Measurements from ENCODE around the gene ACTG1. TPM values are rescaled to one million over a fixed set of nuclear protein-coding genes. Genes with fewer than 3 reads are reported as not detected.

The ACTG1 gene
- total and polyA plus RNA-seq, 2 of the 13 experiments (the other 11 are each of a cell fraction or from before 2014, with no cell fraction given) = 973 to 1,138 TPM

DNA sequence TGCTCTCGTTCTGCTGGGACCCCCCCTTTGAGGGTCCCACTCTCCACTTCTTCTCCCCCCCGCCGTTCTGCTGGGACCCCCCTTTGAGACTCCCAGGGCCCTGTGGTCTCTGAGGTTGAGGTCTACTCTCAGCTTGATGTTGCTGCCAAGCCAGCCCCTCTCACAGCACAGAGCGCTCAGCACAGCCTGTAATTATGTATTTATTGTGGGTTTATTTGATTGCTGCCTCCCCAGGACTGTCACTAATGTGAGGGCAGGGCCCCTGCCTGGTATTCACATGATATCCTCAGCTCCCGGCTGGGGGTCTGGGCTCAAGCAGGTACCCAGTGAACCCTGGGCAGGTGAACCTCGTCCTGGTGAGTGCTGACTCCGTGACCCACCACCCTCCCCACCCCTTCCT, 35.4 kb downstream of the ACTG1 start:
- ATAC-seq (no peak), DNase-seq (ENCODE audit: low spot score) (no peak), FAIRE-seq (no peak)
- Histone ChIP-seq H4K20me1 (ENCODE audit: insufficient read depth, low read length) (no peaks in the 10 kb centered on the region), H2AFZ (ENCODE audit: low read length) (no peak overlapping the region), H3K4me2 (ENCODE audit: low read depth, low read length) (no peak overlapping the region), H3K4me3 (replicated peaks in 1 of 3; ENCODE audit: insufficient read depth in 1 of 3, low read depth in 2 of 3, low read length in 3 of 3) (no peak overlapping the region), H3K27me3 (ENCODE audit: control insufficient read depth in 1 of 2, insufficient read depth in 2 of 2, low read length in 2 of 2) (peaks cover 23 to 78% of the 10 kb centered on the region in 2 experiments; a peak in 4 of 5 replicates), H3K9ac (ENCODE audit: insufficient read depth, low read depth, low read length) (no peak overlapping the region), H3K79me2 (ENCODE audit: insufficient read depth, low read length) (no peaks in the 10 kb centered on the region), H3K27ac (ENCODE audit: extremely low read length, insufficient read depth, low read length) (no peak overlapping the region), H3K9me3 (ENCODE audit: low read length) (no peaks in the 10 kb centered on the region), H3K36me3 (replicated peaks in 1 of 2; ENCODE audit: control insufficient read depth in 1 of 2, insufficient read depth in 2 of 2, low read length in 2 of 2) (no peaks in the 10 kb centered on the region), H3K4me1 (ENCODE audit: insufficient read depth, low read length) (peaks cover 12% of the 10 kb centered on the region)
- in situ Hi-C loops (cut with HindIII; ENCODE audit: extremely low pct_ligation_motif_present, low pct_unique_long_range_greater_than_20kb) = no loop called here
- ChIA-PET CTCF (ENCODE audit: low intra/inter-chr PET ratio, low total read pairs) (no interaction called here), POLR2A (no interaction called here)
- BruUV-seq (replicated peaks) = no TSS peak
- WGBS (ENCODE audit: low lambda C conversion rate) = 21% methylated on average over 6 of the region's 7 CpGs
- intact Hi-C loops (cut with micrococcal nuclease; ENCODE audit: unreplicated experiment) = no loop called here
- TF ChIP-seq CBFB (CRISPR knock-in tag; IDR thresholded peaks at IDR 0.05) = no peak
- TF ChIP-seq PCBP2 (optimal IDR thresholded peaks at IDR 0.05; ENCODE audit: low read depth, low read length, poor library complexity, severe bottlenecking) = no peak
- TF ChIP-seq MEF2D (CRISPR knock-in tag; IDR thresholded peaks at IDR 0.05) = no peak
- no peak for TF ChIP-seq SNAPC2 (CRISPR knock-in tag; IDR thresholded peaks at IDR 0.05)
- no peak for TF ChIP-seq CBX5 (CRISPR knock-in tag; IDR thresholded peaks at IDR 0.05; ENCODE audit: borderline replicate concordance)
- TF ChIP-seq ZNF670 (CRISPR knock-in tag; IDR thresholded peaks at IDR 0.05; ENCODE audit: borderline replicate concordance) = no peak
- TF ChIP-seq, protein P1, sequence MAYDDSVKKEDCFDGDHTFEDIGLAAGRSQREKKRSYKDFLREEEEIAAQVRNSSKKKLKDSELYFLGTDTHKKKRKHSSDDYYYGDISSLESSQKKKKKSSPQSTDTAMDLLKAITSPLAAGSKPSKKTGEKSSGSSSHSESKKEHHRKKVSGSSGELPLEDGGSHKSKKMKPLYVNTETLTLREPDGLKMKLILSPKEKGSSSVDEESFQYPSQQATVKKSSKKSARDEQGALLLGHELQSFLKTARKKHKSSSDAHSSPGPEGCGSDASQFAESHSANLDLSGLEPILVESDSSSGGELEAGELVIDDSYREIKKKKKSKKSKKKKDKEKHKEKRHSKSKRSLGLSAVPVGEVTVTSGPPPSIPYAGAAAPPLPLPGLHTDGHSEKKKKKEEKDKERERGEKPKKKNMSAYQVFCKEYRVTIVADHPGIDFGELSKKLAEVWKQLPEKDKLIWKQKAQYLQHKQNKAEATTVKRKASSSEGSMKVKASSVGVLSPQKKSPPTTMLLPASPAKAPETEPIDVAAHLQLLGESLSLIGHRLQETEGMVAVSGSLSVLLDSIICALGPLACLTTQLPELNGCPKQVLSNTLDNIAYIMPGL (CRISPR knock-in tag; IDR thresholded peaks at IDR 0.05; ENCODE audit: borderline replicate concordance in 1 of 2, low read depth in 1 of 2) = no peak
- TF ChIP-seq, protein P2, sequence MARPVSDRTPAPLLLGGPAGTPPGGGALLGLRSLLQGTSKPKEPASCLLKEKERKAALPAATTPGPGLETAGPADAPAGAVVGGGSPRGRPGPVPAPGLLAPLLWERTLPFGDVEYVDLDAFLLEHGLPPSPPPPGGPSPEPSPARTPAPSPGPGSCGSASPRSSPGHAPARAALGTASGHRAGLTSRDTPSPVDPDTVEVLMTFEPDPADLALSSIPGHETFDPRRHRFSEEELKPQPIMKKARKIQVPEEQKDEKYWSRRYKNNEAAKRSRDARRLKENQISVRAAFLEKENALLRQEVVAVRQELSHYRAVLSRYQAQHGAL (CRISPR knock-in tag; IDR thresholded peaks at IDR 0.05; ENCODE audit: not compliant biosample characterization) = no peak
- no peak for TF ChIP-seq ZEB1 (IDR thresholded peaks at IDR 0.05; ENCODE audit: insufficient replicate concordance, low read depth)
- TF ChIP-seq FOXP1 (IDR thresholded peaks at IDR 0.05) = no peak
- TF ChIP-seq FOXP1 (CRISPR knock-in tag; IDR thresholded peaks at IDR 0.05) = no peak
- TF ChIP-seq HNRNPL (IDR thresholded peaks at IDR 0.05; ENCODE audit: low read depth, low read length) = no peak
- TF ChIP-seq, protein P3, sequence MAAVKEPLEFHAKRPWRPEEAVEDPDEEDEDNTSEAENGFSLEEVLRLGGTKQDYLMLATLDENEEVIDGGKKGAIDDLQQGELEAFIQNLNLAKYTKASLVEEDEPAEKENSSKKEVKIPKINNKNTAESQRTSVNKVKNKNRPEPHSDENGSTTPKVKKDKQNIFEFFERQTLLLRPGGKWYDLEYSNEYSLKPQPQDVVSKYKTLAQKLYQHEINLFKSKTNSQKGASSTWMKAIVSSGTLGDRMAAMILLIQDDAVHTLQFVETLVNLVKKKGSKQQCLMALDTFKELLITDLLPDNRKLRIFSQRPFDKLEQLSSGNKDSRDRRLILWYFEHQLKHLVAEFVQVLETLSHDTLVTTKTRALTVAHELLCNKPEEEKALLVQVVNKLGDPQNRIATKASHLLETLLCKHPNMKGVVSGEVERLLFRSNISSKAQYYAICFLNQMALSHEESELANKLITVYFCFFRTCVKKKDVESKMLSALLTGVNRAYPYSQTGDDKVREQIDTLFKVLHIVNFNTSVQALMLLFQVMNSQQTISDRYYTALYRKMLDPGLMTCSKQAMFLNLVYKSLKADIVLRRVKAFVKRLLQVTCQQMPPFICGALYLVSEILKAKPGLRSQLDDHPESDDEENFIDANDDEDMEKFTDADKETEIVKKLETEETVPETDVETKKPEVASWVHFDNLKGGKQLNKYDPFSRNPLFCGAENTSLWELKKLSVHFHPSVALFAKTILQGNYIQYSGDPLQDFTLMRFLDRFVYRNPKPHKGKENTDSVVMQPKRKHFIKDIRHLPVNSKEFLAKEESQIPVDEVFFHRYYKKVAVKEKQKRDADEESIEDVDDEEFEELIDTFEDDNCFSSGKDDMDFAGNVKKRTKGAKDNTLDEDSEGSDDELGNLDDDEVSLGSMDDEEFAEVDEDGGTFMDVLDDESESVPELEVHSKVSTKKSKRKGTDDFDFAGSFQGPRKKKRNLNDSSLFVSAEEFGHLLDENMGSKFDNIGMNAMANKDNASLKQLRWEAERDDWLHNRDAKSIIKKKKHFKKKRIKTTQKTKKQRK (IDR thresholded peaks at IDR 0.05; ENCODE audit: low read length) = no peak
- no peak for TF ChIP-seq HNF4G (IDR thresholded peaks at IDR 0.05; ENCODE audit: borderline replicate concordance, low read depth, low read length)
- no peak for TF ChIP-seq HNF4G (CRISPR knock-in tag; IDR thresholded peaks at IDR 0.05; ENCODE audit: borderline replicate concordance, low read depth)
- TF ChIP-seq, protein P4, sequence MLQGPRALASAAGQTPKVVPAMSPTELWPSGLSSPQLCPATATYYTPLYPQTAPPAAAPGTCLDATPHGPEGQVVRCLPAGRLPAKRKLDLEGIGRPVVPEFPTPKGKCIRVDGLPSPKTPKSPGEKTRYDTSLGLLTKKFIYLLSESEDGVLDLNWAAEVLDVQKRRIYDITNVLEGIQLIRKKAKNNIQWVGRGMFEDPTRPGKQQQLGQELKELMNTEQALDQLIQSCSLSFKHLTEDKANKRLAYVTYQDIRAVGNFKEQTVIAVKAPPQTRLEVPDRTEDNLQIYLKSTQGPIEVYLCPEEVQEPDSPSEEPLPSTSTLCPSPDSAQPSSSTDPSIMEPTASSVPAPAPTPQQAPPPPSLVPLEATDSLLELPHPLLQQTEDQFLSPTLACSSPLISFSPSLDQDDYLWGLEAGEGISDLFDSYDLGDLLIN (CRISPR knock-in tag; IDR thresholded peaks at IDR 0.05; ENCODE audit: borderline replicate concordance) = no peak
- no peak for TF ChIP-seq ZSCAN12 (CRISPR knock-in tag; IDR thresholded peaks at IDR 0.05)
- TF ChIP-seq ZNF550 (CRISPR knock-in tag; IDR thresholded peaks at IDR 0.05; ENCODE audit: borderline replicate concordance) = no peak
